GM19468 (cell line): Measurements from ENCODE around the gene TARBP1.
"Not testable (repeated sequence)": the region's sequence is repeated elsewhere in the genome, so short reads cannot be mapped to it uniquely, and the experiment has no call there.

ENCODE experiments used
- ATAC-seq: cut with Tn5 transposase; IDR thresholded peaks from one replicate; pipeline ENCODE4 v1.9.1; 2021; ENCODE audit warnings: mild to moderate bottlenecking, moderate library complexity, moderate number of reproducible peaks; ENCODE audit not compliant: unreplicated experiment; ENCODE audit errors: extremely low read depth

TARBP1 gene, protein sequence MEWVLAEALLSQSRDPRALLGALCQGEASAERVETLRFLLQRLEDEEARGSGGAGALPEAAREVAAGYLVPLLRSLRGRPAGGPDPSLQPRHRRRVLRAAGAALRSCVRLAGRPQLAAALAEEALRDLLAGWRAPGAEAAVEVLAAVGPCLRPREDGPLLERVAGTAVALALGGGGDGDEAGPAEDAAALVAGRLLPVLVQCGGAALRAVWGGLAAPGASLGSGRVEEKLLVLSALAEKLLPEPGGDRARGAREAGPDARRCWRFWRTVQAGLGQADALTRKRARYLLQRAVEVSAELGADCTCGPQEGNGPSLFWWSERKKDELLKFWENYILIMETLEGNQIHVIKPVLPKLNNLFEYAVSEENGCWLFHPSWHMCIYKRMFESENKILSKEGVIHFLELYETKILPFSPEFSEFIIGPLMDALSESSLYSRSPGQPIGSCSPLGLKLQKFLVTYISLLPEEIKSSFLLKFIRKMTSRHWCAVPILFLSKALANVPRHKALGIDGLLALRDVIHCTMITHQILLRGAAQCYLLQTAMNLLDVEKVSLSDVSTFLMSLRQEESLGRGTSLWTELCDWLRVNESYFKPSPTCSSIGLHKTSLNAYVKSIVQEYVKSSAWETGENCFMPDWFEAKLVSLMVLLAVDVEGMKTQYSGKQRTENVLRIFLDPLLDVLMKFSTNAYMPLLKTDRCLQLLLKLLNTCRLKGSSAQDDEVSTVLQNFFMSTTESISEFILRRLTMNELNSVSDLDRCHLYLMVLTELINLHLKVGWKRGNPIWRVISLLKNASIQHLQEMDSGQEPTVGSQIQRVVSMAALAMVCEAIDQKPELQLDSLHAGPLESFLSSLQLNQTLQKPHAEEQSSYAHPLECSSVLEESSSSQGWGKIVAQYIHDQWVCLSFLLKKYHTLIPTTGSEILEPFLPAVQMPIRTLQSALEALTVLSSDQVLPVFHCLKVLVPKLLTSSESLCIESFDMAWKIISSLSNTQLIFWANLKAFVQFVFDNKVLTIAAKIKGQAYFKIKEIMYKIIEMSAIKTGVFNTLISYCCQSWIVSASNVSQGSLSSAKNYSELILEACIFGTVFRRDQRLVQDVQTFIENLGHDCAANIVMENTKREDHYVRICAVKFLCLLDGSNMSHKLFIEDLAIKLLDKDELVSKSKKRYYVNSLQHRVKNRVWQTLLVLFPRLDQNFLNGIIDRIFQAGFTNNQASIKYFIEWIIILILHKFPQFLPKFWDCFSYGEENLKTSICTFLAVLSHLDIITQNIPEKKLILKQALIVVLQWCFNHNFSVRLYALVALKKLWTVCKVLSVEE (N-terminal part only)

DNA sequence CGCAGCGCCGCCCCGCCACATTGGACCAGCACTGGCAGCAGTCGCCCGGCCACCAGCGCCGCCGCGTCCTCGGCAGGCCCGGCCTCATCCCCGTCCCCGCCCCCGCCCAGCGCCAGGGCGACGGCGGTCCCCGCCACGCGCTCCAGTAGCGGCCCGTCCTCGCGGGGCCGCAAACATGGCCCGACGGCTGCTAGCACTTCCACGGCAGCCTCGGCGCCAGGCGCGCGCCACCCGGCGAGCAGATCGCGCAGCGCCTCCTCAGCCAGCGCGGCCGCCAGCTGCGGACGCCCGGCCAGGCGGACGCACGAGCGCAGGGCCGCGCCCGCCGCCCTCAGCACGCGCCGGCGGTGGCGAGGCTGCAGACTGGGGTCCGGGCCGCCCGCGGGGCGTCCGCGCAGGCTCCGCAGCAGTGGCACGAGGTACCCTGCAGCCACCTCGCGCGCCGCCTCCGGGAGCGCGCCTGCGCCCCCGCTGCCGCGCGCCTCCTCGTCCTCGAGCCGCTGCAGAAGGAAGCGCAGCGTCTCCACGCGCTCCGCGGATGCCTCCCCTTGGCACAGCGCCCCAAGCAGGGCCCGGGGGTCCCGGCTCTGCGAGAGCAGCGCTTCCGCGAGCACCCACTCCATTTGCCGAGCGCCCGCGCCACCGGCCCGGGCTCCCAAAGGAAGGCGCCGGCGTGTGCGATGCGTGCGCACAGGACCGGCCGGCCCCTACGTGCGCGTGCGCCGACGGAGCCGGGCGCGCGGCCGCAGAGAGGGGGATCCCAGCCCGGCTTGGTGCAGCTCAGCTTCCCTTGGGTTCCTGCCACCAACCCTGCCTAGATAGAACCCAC is at the start of gene TARBP1:
TARBP1 (minus strand) TSS at position 699 of the 829 bp plus-strand sequence; CDS start at position 623, 76 bp downstream.
- peak; percentile 45 for ATAC-seq

DNA sequence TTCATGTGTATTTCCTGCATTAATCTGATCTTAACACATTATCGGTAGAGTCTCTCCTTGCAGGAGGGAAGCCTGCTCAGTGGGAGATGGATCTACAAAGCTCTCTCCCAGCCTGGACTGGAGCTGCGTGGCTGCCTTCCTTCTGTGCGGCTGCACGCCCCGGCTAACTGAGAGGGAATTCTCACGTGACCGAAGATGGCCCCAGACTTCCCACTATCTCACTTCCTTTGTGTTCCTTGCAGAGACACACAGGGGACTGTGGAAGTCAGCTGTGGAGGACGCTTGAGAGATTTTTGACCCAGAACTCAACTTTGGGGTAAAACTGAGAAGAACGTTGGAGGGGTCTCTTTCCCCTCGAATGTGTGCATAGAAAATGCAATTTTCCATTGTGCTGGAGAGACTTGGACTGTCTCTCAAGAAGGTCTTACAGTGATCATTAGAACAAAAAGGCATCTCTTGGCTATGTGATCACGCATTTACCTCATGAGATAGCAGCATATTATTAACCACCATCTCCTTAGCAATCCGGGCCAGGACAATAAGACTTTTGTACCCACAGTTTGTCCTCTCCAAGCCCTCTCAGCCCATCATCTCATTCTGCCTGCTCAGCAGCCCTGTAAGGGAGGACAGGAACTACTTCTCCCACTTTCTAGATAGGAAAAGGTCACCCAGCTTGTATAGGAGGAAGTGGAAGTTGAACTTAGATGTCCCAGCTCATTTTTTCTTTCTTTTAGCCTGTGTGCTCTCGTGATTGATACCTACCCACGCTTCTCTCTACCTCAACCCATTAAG is 49.3 kb upstream of the TARBP1 start:
- ATAC-seq: no peak

DNA sequence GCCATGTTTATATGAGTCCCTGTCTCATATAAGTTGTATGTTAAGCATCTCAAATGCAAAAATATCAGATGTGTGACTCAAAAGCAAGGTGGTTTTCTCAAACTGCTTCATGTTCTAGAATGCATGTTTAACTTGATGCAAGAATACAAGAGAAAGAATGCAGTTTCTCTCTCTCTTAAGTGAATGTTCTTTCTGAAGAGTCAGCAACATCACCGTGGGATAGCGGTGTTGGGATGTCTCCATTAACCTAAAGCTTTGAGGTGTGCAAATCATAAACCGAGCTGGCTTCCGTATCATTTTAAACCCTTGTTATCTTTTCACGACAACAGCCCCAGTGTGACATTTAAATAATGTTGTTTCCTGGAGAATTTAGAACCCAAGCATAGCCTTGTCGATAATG is 48.4 kb upstream of the TARBP1 start:
- ATAC-seq: no peak

DNA sequence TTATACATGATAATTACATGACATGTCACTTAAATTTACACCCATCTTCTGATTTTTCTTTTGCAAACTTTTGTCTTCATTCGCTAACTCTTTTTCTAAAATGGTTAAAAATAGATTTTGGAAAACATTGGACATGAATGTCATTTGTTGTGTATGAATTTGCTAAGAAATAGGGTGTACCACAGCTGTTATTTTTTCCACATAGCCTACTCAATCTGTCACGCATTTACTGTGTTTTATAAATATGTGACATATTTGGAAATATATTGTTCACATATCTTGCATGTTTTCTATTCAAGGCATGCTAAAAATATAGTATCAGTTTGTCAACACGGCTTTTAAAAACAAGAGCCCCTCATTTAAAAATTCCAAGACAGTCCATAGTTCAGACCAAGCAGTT is 47.9 kb upstream of the TARBP1 start:
- no peak for ATAC-seq

DNA sequence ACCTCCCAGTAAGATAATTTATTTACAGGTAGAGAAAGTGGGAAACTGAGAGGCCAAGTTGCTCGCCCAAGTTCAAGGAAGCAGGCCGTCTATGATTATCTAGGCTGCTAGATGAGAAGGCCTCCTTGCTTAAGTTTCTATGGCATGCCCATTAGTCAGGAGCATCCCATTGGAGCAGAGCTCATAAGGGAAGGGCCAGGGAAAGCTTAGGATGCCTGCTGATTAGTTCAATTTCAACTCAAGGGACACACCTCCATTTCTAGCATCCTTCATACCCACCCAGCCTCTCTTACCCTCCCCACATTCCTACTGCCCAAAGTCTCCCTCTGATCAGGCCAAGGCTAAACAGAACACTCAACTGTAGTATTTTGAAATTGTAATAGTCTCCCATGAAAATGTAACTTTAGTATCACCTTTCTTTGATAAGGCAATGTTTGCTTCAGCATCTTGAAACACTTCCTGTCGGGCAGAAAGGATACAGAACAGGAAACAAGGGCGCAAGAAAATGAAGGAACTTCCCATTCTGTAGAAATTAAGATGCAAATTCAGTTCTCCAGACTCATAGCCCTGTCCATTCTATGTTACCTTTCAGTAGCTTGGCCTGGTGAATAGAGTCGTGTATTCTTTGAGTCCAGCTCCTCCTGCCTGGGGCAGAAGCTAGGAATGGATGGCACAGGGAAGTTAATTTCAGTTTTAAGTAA is 46.3 kb upstream of the TARBP1 start:
- no peak for ATAC-seq

DNA sequence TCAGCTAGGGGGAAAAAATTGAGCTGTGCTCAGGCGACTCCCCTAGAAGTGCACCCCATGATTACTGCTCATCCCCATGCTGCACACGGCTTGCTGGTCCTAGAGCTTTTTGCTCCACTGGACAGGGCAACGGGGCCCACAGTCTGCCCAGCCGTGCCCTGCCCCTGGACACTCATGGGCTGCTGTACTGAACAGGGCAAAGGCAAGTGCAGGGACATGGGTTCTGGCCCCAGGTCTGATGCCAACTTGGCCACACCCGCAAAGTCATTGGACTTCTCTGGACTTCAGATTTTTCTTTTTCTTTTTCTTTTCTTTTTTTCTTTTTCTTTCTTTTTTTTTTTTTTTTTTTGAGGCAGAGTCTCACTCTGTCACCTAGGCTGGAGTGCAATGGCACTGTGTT is 42.9 kb upstream of the TARBP1 start:
- no peak for ATAC-seq

DNA sequence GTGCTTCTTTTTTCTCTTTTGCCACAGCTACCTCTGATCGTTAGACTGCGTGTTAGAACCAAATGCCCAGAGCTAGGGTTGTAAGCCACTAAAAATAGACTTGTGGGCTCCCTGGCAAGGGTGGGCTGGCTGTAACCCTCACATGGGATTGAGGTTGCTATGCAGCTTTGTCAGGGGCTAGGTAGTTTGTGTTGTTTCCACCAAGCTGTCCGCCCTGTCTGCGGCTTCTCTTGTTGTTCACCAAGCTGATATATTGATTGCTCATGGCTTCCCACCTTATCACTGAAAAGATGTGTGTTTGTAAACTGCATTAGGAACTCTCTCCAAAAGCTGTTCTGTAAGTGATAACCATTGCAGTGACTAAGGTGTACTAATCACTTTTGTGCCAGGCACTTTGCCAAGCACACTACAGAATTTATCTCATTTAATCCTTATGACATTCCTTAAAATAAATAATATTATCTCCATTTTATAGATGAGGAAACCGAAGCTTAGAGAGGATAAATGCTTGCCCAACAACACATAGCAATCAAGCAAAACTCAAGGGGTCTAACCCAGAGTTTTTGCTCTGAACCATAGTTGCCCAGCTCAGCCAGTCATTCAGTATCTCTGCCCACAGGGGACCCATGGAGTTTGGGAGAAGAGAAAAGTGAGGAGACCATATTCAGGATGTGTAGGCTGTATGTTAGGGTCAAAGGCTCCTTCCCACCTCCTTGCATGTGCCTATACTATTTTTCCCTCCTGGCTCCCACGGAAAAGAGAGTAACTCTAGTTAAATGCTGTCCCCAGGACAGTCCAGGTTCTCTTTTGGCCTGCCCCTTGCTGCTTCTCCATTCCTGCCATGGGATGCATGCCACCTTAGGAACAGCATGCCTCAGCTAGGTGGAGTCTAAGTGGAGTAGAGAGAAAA is 42.2 kb upstream of the TARBP1 start:
- ATAC-seq: no peak

DNA sequence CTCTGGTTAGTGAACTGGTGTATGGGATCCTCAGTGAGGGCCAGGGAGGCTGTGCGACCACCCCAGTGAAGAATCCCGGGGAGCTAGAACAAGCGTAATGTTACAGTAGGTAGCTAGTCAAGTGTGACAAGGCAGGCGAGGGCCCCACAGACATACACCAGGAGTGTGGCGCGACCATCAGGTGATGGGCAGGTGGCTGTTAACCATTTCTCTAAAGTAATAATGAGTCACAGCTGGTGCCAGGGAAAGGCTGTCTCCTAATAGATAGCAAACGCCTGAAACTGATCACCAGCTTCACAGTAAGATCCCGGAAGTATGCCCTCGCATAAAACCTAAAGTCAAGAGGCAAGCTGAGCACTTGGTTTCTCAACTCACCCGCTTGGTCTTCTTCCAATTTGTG is 40.5 kb upstream of the TARBP1 start:
- no peak for ATAC-seq

DNA sequence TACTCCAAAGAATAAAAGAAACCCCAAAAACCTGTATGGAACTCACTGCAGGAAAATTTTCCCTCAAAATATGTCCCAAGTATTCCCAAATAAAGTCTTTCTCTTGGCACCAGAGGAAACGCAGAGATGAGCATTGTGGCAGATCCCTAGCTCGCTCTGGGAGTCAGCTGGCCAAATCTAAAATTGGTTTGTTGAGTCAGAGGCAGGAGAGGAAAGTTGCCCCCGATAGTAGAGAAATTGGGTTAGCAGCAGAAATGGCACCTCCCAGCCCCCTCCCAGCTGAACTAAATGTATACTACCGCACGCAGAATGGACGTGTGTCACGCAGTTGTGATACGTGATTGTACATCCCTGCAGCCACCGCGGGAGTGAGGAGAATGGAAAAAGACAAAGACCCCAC is 39.9 kb upstream of the TARBP1 start:
- ATAC-seq: no peak

DNA sequence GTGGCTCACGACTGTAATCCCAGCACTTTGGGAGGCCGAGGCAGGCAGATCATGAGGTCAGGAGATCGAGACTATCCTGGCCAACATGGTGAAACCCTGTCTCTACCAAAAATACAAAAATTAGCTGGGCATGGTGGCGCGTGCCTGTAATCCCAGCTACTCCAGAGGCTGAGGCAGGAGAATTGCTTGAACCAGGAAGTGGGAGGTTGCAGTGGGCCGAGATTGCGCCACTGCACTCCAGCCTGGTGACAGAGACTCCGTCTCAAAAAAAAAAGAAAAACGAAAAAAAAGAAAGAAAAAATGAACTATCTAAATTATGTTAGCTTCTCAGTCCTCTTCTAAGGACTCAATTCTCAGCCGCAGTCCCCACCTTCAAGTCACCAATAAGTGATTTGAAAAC is 39.1 kb upstream of the TARBP1 start:
- ATAC-seq: not testable (repeated sequence)

DNA sequence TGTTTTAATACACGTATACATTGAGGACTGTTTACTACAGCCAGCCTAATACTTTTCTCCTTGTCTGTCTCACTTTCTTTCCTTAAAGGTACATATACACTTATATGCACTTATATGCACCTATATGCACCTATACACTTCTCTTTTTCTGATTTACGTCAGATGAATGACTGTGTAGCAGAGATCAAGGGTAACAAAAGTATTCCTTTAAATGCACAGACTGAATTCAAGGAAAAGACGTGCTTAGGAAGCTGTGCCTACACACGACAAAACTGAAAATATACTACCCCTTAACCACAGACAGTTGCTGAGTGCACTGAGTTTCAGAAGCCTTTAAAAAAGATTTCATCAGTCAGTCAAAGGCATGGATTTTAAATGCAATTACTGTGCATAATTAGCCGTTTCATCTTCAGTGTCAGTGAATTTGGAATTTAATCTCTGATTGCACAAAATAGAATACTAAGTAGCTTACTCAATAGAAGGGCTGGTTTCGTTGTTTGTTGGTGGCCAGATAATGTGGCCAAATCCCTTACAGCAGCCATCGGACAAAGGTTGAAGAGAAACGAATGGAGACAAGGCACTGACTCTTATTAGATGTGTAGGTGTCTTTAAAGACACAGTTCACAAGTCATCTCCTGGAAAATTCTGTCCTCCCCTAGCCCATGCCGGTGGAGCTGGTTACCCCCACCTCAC is 38.3 kb upstream of the TARBP1 start:
- no peak for ATAC-seq

DNA sequence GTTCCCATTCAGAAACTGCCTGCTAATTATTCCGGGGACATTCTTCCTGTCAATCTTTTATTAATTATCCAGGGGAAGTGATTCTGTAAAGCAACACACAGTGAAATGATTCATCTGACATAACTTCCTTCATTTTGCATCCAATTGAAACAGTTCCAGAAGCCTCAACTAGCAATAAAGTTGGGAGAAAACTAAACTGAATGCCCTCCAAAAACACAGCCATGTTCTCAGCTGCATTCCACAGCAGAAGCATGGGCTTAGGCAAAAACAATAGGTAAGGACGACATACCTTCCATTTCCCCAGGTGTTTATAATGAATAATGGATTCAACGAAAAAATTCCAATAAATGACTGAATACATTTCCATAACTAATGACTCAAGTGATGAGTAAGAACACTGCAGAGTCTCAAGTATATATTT is 36.9 kb upstream of the TARBP1 start:
- no peak for ATAC-seq

DNA sequence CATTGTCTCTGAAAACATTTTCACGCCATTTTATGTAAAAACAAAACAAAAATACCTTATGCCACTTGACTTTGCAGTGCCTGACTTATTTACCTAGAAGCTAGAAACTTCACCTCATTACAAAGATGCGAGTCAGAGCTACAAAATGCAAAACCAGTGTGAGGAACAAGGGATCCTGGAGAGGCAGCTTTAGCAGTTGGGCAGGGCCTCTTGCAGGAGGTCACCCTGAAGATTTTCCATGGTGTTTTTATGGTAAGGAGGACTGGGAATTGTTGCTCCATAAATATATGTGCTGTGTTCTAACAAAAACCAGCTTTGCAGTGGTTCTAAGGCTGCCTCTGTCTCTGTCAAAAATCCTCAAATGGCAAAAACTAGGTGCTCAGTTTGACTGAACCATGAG is 36.4 kb upstream of the TARBP1 start:
- ATAC-seq: no peak

DNA sequence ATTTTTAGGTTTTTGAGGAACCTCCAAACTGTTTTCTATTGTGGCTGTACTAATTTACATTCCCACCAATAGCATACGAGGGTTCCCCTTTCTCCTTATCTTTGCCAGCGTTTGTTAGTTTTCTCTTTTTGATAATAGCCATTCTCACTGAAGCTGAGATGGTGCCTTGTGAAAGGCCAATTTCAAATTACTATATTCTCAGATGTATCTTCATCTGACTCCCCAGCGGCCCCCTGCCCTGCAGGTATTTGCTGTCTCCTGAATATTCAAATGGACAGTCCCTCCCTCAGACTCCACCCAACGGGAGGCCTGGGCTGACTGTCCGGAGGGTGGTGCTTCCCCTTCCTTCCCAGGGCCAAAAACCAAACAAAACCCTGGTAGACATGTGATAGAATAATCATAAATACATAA is 33.5 kb upstream of the TARBP1 start:
- no peak for ATAC-seq

DNA sequence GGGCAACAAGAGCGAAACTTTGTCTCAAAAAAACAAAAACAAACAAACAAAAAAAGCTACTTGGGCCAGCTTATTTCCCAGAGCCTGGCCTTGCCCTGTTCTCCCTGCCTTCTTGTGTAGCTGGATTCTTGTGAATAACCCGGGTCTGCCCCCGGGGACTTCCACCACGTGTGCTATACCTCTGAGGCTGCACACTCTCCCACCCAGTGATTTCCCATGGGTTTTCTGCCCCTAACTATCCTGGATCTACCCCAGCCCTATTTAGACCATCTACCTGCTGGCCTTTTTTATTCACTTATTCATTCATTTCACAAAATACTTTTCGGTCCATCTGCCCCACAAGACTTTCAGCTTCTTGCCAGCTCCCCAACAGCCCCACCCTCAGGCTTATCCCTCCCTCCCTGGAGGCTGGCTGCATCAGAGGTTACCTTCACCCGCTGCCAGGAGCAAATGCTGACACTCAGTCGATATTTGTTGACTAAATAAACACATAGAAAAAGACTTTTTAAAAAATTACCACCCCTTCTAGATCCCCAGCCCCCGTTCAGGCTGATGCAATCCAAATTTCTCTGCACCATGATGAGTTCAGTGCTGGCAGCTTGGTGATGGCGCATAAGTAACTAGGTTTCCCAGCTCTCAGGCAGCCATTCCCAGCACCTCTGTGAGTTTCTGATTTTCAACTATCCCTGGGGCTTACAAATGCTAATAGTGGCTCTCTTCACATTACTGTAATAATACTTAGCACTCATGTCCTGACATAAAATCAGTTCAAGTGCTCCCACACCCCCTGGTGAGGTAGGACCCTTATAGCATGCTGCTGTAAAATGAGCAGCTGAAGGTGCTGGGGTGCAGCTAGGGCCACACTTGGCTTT is 30.7 kb upstream of the TARBP1 start:
- ATAC-seq: no peak
